GM12892 (cell line): ENCODE data around the gene PRKCH.
A peak's percentile ranks its signal among the peaks of the same experiment; 100 is the strongest.

Experiments
- DNase-seq: peaks from one replicate; pipeline ENCODE4 v3.0.0; 2011; ENCODE audit not compliant: insufficient read length
- FAIRE-seq: peaks from 2 replicates; lab custom pipeline; 2011; peaks lifted over from hg19 to GRCh38; lab: Jason Lieb, UNC
- POLR2A ChIP-seq: IDR thresholded peaks from 2 replicates; pipeline ENCODE4 v1.6.1; 2011; ENCODE audit warnings: low read depth, low read length, control low read depth
- POLR2AphosphoS5 ChIP-seq: IDR thresholded peaks from 2 replicates; pipeline ENCODE4 v1.6.1; 2011; ENCODE audit warnings: low read depth, low read length, control low read depth
- TAF1 ChIP-seq: IDR thresholded peaks from 2 replicates; pipeline ENCODE4 v1.6.1; 2011; ENCODE audit warnings: low read depth, mild to moderate bottlenecking, control low read depth, low read length, borderline replicate concordance

PRKCH gene

GRCh38 chr14:61438497-61438859, 117.1 kb downstream of the PRKCH start:
- FAIRE-seq, result no peak
- DNase-seq, result no peak
- TF ChIP-seq POLR2AphosphoS5, result no peak
- TF ChIP-seq TAF1, result no peak
- TF ChIP-seq POLR2A, result no peak

GRCh38 chr14:61438860-61439765, 117.7 kb downstream of the PRKCH start:
- FAIRE-seq (no peak), DNase-seq (no peak)
- TF ChIP-seq POLR2AphosphoS5 (no peak), TAF1 (no peak), POLR2A (no peak)

- FAIRE-seq, result no peak
- TF ChIP-seq POLR2A, result no peak
- TF ChIP-seq POLR2AphosphoS5, result no peak
- no peak for TF ChIP-seq TAF1
- no peak for DNase-seq
Observed at GRCh38 chr14:61439779-61440418, 118.5 kb downstream of the PRKCH start.

GRCh38 chr14:61443481-61443880, 122.1 kb downstream of the PRKCH start:
- FAIRE-seq (no peak), DNase-seq (no peak)
- TF ChIP-seq TAF1 (no peak), POLR2A (no peak), POLR2AphosphoS5 (no peak)

DNA sequence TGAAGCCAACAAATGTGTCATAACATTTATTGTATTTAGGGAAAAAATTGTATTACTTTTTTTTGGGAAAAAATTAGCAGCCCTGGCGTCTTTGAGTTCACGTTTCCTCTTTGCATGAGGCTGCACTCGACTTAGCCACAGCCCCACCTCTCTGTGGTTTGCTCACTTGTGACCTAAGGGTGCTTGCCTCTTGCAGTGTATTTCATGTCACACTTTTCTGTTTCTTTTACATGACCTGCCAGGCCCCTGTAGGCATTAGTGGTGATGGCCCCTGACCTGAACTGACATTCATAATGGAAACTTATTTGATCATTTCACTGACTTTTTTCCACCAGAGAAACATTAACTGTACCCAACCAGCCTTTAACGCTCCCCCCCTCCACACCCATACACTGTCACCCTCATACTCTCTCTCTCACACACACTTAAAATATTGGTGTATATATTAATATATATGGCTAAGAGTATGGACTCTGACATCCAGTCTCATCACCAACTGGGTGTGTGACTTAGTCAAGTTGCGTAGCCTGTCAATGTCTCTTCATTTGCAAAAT, 122.9 kb downstream of the PRKCH start:
- peak; percentile 73 for FAIRE-seq
- no peak for DNase-seq
- TF ChIP-seq POLR2A (no peak), POLR2AphosphoS5 (no peak)

DNA sequence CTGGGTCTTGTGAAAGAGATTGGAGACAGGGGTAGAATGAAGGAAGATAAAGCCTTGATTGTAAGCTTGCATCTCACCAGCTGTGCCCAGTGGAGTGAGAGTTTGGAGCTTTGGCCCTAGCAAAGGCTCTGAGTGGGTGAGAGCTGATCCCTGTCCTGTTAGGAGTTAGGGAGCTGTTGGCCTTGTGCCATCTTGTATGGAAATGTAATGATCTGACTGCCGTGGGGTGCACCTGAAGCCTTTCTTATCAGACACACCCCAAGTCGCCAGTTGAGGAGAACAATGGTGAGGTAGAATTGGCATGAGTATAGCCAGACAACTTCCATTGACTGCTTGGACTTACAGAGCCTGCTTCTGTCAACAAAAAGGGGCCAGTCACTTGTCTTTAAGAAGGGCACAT, 130.1 kb downstream of the PRKCH start:
- no peak for DNase-seq
- no peak for FAIRE-seq
- TF ChIP-seq TAF1 (no peak), POLR2A (no peak), POLR2AphosphoS5 (no peak)

GRCh38 chr14:61451891-61452400, 130.6 kb downstream of the PRKCH start:
- DNase-seq (no peak), FAIRE-seq (no peak)
- no peak for TF ChIP-seq POLR2AphosphoS5
- no peak for TF ChIP-seq POLR2A
- TF ChIP-seq TAF1, result no peak

DNA sequence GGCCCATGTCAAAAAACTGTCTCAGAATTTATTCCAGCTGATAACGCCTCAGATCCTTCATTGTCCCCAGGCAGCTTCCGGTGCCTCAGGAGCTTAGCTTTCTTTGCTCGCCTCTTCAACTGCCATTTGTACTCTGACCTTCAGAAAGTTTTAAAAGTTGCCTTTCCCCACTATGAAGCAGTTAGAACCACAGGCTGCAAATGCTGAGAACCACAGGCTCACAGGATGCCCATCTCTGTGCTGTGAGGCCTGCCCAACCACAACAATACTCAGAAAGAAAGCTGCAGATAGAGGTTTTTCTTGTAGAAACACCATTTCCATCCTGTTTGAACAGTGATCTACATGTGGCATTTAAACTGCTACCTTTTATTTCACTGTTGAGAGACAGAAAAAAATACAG, 131.1 kb downstream of the PRKCH start:
- no peak for FAIRE-seq
- no peak for DNase-seq
- TF ChIP-seq POLR2AphosphoS5 (no peak), POLR2A (no peak), TAF1 (no peak)

DNA sequence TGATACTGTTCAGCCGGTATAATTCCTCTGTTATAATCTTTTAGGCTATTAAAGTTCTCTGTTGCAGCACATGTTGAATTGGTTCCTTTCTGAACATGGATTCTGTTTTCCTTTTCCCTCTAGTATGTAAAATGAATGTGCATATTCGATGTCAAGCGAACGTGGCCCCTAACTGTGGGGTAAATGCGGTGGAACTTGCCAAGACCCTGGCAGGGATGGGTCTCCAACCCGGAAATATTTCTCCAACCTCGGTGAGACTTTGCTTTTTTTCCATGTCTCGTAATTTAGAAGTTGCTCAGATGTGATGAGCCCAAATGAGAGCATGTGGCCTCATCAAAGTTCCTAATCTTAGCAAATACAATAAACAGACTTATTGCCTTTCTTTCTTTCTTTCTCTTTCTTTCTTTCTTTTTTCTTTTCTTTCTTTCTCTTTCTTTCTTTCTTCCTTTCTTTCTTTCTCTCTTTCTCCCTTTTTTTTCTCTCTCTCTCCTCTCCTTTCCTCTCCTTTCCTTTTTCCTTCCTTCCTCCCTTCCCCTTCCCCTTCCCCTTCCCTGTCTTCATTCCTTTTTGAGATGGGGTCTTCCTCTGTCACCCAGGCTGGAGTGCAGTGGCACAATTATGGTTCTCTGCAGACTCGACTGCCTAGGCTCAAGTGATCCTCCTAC, 131.9 kb downstream of the PRKCH start:
- no peak for DNase-seq
- no peak for FAIRE-seq
- TF ChIP-seq POLR2A (no peak), TAF1 (no peak), POLR2AphosphoS5 (no peak)

DNA sequence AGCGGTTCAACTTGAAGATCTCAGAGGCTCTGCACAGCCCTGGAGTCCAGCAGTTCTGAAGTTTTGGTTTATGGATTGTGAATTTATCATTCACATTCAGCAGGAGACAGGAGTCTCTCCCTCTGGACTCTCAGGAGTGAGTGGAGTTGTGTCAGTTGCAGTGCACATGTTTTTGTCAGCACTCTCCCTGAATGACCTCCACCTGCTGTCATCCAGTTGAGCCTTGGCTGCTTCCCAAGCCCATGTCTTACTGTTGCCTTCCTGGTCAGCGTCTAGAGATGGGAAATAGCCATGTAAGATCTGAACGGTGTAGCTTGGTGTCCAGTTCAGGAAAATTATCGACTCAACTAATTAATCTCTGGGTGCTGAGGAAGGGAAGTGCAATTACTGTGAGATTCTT, 133.2 kb downstream of the PRKCH start:
- no peak for FAIRE-seq

DNA sequence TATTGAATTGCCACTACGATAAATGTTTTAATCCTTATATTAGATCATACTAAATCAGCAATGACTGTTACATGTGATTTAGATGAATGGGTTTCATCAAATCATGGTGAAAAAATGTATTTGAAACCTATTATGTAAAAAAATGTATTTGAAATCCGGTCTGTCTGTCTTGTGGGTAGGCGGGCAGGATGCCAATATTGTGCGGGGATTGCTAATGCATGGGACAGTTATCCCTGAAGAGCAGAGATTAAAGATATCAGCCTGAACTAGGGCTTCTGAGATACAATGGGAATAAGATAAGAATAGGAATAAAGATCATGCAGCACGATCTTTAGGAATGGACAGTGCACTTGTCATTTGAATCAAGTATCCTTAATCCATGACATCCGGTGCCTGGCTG, 134.0 kb downstream of the PRKCH start:
- DNase-seq (no peak), FAIRE-seq (no peak)
- TF ChIP-seq TAF1, result no peak
- no peak for TF ChIP-seq POLR2AphosphoS5
- no peak for TF ChIP-seq POLR2A

More for the DNA sequence above, 133.2 kb downstream of the PRKCH start:
- no peak for DNase-seq
- TF ChIP-seq TAF1 (no peak), POLR2A (no peak), POLR2AphosphoS5 (no peak)
